ENCODE results near the gene RAI1.

Gene RAI1

DNA sequence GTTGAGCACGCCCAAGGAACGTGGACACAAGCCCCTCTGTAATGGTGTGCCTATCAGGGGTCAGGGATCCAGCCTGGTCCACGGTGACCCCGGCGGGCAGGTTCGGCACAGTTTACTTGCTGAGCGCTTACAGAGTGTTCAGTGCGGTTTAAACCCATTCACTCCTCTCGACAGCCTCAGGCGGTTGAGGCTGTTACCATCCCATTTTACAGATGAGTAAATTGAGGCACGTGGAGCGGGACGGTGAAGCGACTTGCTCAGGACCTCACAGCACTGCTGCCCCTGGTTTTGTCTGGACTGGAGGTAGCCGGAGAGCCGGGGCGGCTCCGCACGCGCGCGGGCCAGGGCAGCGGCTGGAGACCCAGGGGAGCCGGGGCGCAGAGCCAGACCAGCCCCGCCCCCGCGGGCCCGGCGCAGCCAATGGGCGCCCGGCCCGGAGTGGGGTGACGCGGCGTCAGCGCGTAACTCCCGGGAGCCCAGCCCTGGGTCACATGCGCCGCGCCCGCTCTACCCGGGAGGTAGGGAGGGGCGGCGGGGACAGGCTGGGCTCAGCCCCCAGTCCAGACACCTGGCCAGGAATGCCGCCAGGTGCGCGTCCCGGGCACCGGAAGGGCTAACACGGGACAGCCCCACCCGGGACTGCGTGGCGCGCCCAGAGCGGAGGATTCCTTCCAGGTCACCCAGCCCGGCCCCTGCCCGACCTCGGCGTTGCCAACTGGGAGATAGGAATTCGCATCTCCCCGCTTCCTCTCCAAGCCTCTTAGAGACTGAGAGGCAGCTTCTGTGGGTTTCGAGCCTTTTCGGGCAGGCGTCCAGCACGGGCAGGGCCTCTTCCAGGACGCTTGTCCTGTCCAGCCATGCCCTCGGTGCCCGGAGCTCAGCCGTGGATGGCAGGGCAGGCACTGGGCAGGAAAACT, 158.8 kb downstream of the RAI1 start:
- no peak for TF ChIP-seq CTCF (IDR thresholded peaks at IDR 0.05; ENCODE audit: low read depth, low read length, missing control alignments)
- H3K4me3 ChIP-seq (replicated peaks; ENCODE audit: low read depth, low read length) = peak overlapping the region; percentile 44
- DNase-seq (ENCODE audit: extremely low read depth, low read depth) = no peak

GRCh38 chr17:17840751-17841591, 159.7 kb downstream of the RAI1 start:
- TF ChIP-seq CTCF (IDR thresholded peaks at IDR 0.05; ENCODE audit: low read depth, low read length, missing control alignments) = no peak
- H3K4me3 ChIP-seq (replicated peaks; ENCODE audit: low read depth, low read length) = peak overlapping the region; percentile 44; the same call in 1 of the 2 replicates
- DNase-seq (ENCODE audit: extremely low read depth, low read depth) = no peak

DNA sequence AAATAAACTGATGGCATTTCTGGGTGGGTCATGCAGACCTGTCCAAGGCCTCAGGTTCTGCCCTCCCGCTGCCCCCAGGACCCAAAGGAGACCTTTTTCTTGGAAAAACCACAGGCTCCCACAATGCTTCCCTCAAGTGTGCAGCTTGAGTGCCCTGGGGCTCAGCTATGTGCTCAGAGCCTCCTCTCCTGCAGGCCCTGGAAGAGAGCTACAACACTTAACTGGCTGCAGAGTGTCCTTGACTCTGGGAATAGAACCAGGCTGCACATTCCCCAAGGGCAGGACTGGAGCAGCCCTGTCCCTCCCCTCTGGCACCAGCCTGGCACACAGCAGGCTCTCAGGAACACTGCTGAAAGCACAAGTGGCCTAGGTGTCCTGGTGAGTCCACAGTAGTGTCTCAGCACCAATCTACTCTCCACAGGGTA, 160.4 kb downstream of the RAI1 start:
- no peak for TF ChIP-seq CTCF (IDR thresholded peaks at IDR 0.05; ENCODE audit: low read depth, low read length, missing control alignments)
- DNase-seq (ENCODE audit: extremely low read depth, low read depth) = no peak

GRCh38 chr17:17842111-17842876, 161.0 kb downstream of the RAI1 start:
- no peak overlapping the region for H3K4me3 ChIP-seq (replicated peaks; ENCODE audit: low read depth, low read length)
- no peak for TF ChIP-seq CTCF (IDR thresholded peaks at IDR 0.05; ENCODE audit: low read depth, low read length, missing control alignments)
- DNase-seq (ENCODE audit: extremely low read depth, low read depth) = no peak

More for the DNA sequence above, 160.4 kb downstream of the RAI1 start:
- no peak overlapping the region for H3K4me3 ChIP-seq (replicated peaks; ENCODE audit: low read depth, low read length)

- no peak for DNase-seq (ENCODE audit: extremely low read depth, low read depth)
- no peak overlapping the region for H3K4me3 ChIP-seq (replicated peaks; ENCODE audit: low read depth, low read length)
- TF ChIP-seq CTCF (IDR thresholded peaks at IDR 0.05; ENCODE audit: low read depth, low read length, missing control alignments) = no peak
Observed at GRCh38 chr17:17843096-17843495, 161.8 kb downstream of the RAI1 start.

- H3K4me3 ChIP-seq (replicated peaks; ENCODE audit: low read depth, low read length) = no peak overlapping the region
- no peak for DNase-seq (ENCODE audit: extremely low read depth, low read depth)
- TF ChIP-seq CTCF (IDR thresholded peaks at IDR 0.05; ENCODE audit: low read depth, low read length, missing control alignments) = no peak
Observed at GRCh38 chr17:17844079-17844478, 162.8 kb downstream of the RAI1 start.
